Activated CD4-positive, alpha-beta T cell treated with anti-CD3 and anti-CD28 coated beads for 4 hours (primary cell): ENCODE results near the gene COL16A1.

Experiments used
- DNase-seq, 2 donors: peaks; one replicate each; pipeline ENCODE4 v3.0.0-alpha.2; 2020

COL16A1 gene

DNA sequence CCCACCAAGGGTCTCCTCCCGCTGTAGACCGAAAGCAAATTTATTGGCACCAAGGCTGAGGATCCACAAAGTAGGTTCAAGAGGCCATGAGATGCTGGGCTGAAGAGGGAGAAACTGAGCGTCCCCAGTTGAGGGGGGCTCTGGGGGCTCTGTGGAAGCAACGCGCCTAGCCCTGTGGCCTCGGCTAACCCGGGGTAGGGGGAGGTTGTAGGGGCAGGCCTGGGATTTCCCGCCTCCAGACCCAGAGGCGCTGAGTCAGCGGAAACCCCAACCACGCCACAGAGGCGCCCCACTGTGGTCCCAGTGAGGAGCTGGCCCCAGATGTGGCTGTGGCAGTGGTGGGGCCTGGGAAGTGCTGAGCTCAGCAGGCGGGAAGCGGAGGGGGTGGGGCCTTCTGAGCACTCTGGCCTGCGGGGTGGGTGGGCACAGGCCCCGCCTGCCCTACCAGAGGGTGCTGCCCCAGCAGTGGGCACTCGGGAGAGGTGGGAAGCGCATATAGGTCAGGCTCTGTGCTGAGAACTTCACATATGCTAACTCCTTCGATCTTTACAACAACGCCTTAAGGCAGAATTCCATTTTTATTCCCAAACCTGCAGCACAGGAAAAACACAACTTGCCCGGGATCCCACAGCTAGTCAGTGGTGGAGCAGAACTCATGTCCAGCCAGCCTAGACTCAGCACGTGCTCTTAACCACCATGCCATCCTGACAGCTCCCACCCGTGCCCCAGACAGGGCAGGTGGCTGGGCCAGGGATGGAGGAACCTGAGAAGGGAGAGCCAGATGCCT, 1.5 kb upstream of the COL16A1 start:
- peak; percentile 49 to 54 for DNase-seq

DNA sequence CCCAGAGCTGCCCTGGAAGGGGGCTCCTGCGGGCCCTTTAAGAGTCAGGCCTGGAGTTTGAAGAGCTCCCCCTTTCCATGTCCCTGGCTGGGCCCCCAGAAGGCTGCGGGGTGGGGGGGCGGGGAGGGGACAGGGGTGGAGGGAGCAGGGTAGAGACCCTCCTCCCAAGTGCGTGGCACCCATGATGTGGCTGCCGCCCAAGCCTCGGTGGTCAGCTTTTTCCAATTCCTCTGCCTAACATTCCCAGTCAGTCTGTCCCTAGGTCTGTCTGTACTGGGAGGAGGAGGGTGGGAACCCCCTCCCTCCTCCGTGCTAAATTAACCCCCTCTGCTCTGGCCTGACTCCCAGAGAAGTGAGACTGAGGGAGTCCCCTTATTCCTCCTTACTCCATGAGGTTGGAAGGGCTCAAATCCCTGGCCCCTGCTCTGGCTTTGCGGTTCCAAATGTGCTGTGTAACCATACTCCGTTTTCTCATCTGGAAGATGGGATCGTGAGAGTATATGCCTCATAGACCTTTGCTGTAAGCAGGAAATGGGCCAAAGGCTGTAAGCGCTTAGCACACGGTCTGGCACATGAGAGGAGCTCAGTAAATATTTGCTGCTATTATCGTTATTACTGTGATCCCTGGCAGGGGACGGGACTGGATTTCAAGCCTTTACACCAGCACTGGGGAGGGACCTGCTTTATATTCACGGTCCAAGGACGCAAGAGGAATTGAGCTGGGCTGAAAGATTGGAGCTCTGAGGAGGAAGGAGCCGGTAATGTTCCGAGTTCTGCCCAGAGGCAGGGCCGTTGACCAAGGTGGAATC, 658 bp upstream of the COL16A1 start:
- DNase-seq: no peak

DNA sequence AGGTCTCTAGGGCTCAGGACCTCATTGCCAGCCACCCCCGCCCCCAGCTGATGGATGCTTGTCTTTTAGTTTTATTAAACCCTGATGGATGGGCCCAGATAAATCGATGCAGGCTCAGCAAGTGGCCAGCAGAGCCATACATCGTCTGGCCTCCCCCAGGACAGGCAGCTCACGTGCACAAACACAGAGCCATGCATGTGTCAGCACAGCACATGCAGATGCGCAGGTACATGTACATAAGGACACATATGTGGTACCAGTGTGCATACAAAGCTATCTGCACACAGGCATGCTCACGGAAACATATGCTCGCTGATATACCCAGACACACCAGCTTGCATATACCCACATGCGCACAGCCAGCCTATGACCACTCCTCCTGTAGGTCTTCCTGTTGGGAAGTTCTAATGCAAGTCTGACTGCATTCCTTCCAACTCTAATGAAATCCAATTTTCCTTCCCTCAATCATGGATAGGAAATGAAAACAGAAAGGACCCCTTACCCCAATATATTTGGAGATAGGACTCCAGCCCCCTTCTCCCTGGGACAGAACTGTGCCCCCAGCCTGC, 897 bp downstream of the COL16A1 start:
- no peak for DNase-seq

- DNase-seq: peak; percentile 41 to 46
Observed at GRCh38 chr1:31701091-31701736, 2.6 kb downstream of the COL16A1 start.

GRCh38 chr1:31700468-31701090, 3.2 kb downstream of the COL16A1 start:
- DNase-seq: no peak

- DNase-seq: no peak
Observed at GRCh38 chr1:31699341-31699891, 4.4 kb downstream of the COL16A1 start.

- no peak for DNase-seq
Observed at GRCh38 chr1:31697369-31697984, 6.3 kb downstream of the COL16A1 start.

DNA sequence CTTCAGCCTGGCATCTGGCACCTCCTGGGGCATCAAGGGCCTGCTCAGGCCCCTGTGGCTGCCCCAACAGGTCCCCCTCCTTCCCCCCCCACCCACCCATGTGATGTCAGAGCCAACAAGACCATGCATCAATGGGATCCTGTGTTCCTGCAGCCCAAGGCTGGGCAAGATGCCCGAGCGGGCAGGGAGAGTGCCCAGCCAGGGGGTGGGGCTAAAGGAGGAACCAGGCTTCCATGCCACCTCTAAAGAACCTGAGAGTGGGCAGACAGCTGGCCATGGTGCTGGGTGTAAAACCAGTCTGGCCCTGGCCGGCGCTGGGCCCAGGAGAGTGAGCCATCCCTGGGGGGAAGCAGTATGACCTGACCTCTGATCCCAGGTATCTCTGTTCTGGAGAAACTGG, 7.6 kb downstream of the COL16A1 start:
- DNase-seq: no peak

- no peak for DNase-seq
Observed at GRCh38 chr1:31695327-31695726, 8.5 kb downstream of the COL16A1 start.

DNA sequence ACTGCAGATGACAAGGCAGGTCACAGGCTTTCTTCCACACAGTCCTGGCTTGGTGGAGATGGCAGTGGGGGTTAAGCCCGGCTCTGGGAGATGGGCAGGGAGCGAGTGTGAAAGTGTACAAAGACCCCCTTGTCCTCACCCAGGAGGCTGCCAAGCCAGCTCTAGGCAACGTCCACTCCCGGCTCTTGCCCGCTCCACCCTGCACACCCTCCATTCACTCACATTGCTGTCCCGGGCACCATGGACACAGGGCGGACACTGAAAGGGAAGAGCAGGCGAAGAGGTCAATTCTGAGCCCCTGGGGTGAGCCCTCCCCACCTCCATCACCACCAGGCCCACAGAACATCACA, 8.9 kb downstream of the COL16A1 start:
- DNase-seq: no peak

DNA sequence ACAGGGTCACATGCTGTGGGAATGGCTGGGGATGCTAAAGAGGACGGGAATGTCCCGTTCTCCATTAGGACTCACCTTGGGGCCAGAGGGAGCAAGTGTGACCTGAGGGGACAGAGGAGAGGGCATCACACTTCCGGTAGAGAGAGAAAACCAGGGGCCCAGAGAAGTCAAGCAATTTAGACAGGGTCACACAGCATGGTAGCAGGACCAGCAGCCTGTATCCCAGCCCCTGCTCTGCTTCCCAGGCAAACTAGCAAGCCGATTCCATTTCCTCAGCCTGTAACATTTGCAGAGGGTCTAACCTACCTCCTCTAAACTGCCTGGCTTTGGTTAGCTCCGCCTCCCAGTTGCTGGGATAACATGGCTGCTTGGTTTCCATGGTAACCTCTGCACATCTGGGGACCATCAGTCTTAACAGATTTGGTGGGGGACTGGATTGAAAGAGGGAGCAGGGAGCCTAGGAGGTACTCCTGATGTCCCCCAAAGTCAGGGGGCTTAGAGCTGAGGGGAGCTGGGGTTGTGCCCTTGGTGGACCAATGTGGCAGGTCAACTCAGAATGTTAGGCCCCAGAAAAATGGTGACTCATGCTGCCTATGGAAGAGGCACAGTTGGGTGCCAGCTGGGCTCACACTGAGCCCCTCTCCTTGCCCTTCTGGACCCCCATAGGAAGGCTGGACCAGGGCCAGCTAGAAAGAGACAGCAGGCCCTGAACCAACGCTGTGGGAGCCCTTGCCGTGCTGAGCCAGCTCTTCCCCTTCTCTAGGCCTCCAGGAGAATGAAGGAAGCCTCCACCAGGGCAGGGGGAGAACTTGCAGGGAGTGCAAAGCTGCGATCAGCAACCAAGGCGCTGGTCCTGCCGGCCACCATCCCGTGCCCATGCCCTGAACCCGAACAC, 9.5 kb downstream of the COL16A1 start:
- DNase-seq: no peak

DNA sequence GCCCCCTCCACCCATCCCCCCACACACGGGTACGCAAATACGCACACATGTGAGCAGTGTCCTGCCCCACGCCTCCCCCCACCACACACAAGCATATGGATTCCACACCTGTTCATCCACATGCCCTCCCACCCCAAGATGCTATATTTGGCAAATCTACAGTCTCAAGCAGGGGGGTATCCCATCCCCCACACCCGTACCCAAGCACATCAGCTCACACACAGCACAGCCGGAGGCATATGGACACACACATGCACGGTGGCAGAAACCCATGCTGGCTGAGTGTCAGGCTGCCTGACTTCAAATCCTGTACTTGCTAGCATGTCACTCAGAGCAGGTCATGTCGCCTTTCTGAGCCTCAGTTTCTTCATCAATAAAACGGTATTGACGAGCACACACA, 10.6 kb downstream of the COL16A1 start:
- DNase-seq: no peak

DNA sequence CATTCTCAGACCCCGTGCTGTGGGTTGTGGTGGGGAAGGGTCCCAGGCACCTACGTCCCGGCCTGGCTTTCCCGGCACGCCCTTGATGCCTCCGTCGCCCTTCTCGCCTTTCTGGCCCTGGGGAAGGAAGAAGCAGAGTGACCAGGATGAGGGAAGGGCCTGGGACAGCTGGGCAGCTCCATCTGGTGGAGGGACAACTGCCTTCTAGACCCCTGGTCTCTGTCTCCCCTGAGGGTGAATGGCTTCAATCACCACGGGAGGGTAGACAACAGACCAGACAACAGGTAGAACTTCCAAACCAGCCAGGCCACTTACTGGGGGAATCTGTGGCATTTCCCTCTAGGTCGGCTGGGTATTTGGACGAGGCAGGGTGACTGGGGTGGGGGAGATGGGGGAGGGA, 11.9 kb downstream of the COL16A1 start:
- DNase-seq: no peak

- no peak for DNase-seq
Observed at GRCh38 chr1:31691446-31691845, 12.4 kb downstream of the COL16A1 start.

DNA sequence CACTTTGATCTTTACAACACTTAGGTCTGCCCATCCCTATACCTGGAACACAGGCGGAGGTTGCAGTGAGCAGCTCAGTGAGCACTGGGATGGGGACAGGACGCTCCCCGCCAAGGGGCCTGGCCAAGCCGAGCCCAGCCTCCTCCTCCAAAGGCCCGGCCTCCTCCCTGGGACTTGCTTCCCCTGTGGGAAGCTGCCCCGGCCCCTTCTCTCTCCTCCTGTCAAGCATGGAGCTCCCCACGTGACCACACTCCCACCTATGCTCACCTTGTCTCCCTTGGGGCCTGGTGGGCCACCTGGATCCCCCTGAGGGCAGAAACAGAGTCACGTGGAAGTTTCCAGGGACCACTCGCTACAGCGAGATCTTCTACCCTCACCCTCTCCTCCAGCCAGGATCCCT, 12.9 kb downstream of the COL16A1 start:
- no peak for DNase-seq

- DNase-seq: no peak
Observed at GRCh38 chr1:31689854-31690253, 14.0 kb downstream of the COL16A1 start.

GRCh38 chr1:31689379-31689778, 14.4 kb downstream of the COL16A1 start:
- no peak for DNase-seq

DNA sequence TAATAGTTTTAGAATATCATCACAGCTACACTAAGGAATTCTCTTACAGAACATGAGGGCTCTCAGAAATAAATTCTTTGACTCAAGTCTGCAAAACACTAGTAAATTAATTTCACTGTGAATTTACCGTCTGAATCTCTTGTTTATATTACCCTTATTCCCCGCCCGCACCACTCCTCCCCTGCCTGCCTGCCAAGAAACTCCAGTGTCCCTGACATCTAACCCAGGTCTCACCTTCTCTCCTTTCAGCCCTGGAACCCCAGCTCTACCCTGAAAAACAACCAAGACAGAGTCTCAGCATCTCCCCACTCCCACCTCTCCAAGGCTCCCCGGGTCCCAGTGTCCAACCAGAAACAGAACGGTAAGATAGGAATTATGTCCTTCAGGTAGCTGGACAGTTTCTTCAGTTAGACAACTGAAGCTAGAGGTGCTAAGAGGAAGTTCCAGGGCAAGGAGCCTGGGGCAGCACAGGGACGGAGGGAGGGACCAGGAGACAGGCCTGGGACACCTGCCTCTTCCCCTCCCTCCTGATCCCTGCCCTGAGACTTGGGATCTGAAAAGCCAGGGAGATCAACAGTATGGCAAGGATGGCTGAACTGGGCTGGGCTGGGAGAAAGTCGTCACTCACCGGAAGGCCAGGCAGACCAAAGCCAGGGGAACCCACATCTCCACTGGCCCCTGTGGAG, 15.4 kb downstream of the COL16A1 start:
- no peak for DNase-seq

DNA sequence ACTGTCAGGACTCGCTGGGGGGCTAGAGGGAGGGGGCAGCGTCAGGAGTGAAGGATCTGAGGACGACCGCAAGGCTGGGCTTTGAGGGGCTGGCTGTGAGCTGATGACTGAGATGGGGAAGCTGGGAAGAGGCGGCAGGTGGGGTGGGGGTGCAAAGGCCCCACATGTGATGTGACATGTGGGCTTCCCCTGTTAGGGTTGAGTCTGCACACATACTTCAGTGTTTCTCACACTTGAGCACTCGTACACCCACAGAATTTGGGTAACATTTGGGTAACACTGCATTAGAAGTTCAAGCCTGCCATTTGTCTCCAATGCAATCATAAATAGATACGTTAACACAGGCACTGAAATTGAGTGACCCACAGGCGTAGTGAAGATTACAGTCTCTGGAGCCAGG, 16.2 kb downstream of the COL16A1 start:
- DNase-seq: no peak

GRCh38 chr1:31685795-31686194, 18.0 kb downstream of the COL16A1 start:
- no peak for DNase-seq

DNA sequence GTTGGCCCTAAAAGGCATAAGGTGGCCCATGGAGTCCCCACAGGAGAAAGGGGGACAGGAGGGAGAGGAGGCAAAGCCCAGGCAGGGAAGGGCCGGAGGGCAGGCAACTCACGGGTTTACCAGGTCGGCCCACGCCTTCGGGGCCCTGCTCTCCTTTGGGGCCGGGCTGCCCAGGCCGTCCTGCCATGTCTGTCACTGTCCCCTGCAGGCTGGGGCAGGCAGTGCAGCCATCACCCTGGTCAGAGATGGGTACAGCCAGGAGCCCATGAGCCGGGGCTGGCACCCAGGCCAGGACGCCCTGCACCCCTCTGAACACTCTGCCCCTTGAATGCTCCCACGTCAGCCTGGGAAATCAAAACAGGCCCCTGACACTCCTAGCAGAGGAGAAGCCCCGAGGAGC, 19.8 kb downstream of the COL16A1 start:
- no peak for DNase-seq
